ENCODE measurements around the gene MED23.

MED23 gene

DNA sequence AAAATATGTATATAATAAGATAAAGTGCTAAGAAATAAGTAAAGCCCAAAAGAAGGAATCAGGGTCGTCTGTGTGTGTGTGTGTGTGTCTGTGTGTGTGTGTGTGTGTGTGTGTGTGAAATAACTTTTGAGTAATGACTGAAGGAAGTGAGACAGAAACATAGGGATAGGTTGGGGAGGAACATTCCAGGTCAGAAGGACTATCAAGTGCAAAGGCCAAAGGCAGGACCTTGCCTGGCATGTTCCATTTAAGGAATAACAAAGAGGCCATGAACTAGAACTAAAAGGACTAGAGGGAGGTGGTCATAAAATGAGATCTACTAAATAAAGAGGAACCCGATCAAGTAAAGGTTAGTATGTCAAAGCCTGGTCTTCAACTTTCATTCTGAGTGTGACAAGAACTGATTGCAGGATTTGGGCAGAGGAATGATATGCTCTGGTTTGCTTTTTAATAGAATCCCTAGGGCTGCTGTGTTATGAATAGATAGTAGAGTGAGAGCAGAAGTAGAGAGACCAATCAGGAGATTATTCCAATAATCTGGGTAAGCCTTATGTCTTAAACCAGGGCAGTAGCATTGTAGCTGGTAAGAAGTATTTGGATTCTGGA, 15.9 kb upstream of the MED23 start:
- in situ Hi-C loops (cut with HindIII; ENCODE audit: low pct_ligation_motif_present, low pct_unique_long_range_greater_than_20kb, low sequenced_read_pairs), result no loop called here
- no peak for DNase-seq

DNA sequence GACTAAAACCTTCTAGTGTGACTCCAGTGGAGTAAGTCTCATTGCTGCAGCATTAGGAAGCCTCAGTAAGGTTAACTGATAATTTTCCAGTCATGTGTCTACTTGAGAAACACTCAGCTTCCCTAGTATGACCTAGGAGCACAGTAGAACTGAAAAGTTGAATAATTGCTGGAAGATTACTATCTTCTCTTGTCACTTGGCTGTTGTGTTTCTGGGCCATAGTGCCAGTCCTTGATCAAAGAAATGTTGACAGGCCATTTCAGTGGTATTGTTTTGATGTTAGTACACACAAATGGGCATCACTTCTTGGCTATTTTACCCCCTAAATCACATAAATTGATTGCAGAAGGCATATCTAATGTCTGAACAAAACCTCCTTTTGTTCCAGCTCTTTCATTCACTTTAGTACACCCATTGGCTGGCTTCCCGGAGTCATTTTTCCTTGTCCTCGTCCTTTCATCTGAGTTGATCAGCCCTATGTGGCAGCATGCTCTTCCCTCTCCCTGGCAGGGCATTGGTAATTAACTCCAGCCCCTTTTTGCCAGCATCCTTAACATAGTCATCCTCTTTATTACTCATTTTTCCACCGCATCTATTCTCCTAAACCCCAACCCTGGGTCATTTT, 15.1 kb upstream of the MED23 start:
- in situ Hi-C loops (cut with HindIII; ENCODE audit: low pct_ligation_motif_present, low pct_unique_long_range_greater_than_20kb, low sequenced_read_pairs), result no loop called here
- no peak for DNase-seq

DNA sequence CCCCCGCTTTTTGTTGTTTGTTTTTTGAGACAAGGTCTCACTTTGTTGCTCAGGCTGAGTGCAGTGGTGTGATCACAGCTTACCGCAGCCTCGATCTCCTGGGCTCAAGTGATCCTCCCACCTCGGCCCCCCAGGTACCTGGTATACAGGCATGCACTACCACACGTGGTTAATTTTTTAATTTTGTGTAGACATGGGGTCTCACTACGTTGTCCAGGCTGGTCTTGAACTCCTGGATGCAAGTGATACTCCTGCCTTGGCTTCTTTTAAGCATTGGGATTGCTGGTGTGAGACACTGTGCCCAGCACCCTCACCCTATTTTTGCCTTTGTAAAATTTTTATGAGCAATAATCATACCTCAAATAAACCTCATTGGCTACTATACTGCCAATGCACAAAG, 14.5 kb upstream of the MED23 start:
- in situ Hi-C loops (cut with HindIII; ENCODE audit: low pct_ligation_motif_present, low pct_unique_long_range_greater_than_20kb, low sequenced_read_pairs), result no loop called here
- DNase-seq, result no peak

DNA sequence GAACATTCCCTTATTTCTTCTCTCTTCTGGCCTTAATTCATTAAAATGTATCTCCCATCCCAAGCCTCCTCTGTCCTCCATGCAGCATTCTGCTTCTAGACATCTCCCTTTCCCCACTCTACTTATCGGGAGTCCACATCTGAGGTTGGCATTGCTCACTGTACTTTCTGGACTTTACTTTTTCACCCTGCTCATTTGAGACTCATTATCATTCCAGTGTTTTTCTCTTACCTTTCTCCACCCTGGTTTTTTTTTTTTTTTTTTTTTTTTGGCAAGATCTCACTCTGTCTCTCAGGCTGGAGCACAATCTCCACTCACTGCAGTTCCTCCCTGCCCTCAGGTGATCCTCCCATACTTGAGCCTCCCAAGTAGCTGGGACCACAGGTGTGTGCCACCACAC, 13.5 kb upstream of the MED23 start:
- no peak for DNase-seq
- in situ Hi-C loops (cut with HindIII; ENCODE audit: low pct_ligation_motif_present, low pct_unique_long_range_greater_than_20kb, low sequenced_read_pairs), result no loop called here

DNA sequence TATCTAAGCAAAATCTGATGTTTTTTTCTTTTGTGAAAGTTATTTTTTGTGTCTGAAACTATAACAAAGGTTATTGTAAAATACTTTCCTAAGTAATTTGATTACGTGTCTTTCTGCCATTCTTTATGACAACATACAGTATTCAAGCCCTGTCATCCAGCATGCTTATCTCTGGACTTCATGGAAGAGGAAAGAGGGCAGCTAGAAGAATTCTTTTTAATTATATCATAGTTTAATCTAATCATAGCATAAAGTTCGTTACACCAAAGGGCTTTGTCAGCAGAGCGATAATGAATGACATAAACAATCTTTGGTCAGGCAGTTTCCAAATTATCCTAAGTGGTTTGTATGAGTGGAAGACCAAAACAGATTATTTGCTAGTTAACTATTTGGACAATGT, 12.5 kb upstream of the MED23 start:
- no peak for DNase-seq
- in situ Hi-C loops (cut with HindIII; ENCODE audit: low pct_ligation_motif_present, low pct_unique_long_range_greater_than_20kb, low sequenced_read_pairs), result no loop called here

GRCh38 chr6:131640100-131640499, 12.1 kb upstream of the MED23 start:
- in situ Hi-C loops (cut with HindIII; ENCODE audit: low pct_ligation_motif_present, low pct_unique_long_range_greater_than_20kb, low sequenced_read_pairs), result no loop called here
- DNase-seq, result no peak

DNA sequence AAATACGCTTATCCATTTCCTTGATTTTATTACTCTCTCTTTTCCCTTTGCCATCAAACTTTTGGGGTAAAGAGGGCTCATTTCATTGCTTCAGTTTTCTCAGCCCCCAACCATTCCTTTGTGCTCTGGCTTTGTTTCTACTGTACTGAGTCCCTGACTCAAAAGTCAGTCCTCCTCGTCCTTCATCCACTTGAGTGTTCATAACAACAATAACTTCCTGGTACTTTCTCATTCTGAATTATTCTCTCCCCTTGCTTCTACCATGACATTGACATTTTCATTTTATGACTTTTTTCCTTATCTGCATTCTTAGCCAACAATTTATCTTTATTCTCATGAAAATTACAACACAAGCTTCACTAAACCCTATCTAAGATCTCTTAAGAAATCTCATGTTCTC, 10.0 kb upstream of the MED23 start:
- DNase-seq, result no peak
- in situ Hi-C loops (cut with HindIII; ENCODE audit: low pct_ligation_motif_present, low pct_unique_long_range_greater_than_20kb, low sequenced_read_pairs), result no loop called here

GRCh38 chr6:131636880-131637792, 9.1 kb upstream of the MED23 start, which contains the start of gene ENPP3:
Gene ENPP3 (plus strand): TSS chr6:131637302. CDS start chr6:131637385, 83 bp downstream.
- DNase-seq, result peak; percentile 53
- in situ Hi-C loops (cut with HindIII; ENCODE audit: low pct_ligation_motif_present, low pct_unique_long_range_greater_than_20kb, low sequenced_read_pairs), result no loop called here

DNA sequence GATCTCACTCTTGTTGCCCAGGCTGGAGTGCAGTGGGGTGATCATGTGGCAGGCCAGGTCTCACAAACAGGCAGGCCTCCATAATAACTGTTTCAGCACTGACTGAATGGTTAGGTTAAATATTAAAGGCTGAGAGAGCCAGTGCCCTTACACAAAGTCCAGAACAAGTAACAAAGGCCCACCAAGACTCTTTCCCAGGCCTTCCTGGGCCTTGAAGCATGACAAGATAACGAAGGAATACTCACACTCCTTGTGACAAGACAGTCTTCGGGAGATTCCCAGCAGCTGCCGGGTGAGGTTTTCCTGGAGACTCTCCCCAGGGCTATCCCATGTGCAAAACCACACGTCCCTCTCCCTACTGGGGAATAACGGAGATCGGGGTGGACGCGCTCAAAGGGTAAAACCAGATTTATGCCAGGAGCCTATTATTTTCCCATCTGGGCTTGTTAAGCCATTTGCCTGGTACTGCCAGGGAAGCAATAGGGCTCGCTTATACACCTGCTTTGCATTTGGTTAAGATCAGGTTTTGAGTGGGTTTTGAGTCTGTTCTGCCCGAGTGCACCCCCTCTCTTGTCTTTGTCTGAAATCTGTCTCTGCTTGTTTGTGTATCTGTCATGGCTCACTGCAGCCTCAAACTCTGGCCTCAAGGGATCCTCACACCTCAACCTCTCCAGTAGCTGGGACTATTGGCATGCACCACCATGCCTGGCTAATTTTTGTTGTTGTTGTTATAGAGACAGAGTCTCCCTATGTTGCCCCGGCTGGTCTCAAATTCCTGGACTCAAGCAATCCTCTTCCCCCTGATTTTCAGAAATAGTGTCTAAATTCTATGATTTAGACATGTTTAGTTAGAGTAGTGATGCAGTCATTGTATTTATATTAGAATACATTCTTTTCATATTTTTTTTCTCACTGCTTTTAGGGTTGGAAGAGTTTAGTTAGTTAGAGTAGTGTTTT, 7.6 kb upstream of the MED23 start:
- in situ Hi-C loops (cut with HindIII; ENCODE audit: low pct_ligation_motif_present, low pct_unique_long_range_greater_than_20kb, low sequenced_read_pairs), result no loop called here
- peak; percentile 46 for DNase-seq

- no peak for DNase-seq
- in situ Hi-C loops (cut with HindIII; ENCODE audit: low pct_ligation_motif_present, low pct_unique_long_range_greater_than_20kb, low sequenced_read_pairs), result no loop called here
These were observed 3.7 kb upstream of the MED23 start for GRCh38 chr6:131631625-131632289.

- in situ Hi-C loops (cut with HindIII; ENCODE audit: low pct_ligation_motif_present, low pct_unique_long_range_greater_than_20kb, low sequenced_read_pairs), result no loop called here
- DNase-seq, result no peak
These were observed 1.6 kb upstream of the MED23 start for GRCh38 chr6:131629651-131630050.

GRCh38 chr6:131628726-131629125, 684 bp upstream of the MED23 start:
- in situ Hi-C loops (cut with HindIII; ENCODE audit: low pct_ligation_motif_present, low pct_unique_long_range_greater_than_20kb, low sequenced_read_pairs), result no loop called here
- no peak for DNase-seq

- in situ Hi-C loops (cut with HindIII; ENCODE audit: low pct_ligation_motif_present, low pct_unique_long_range_greater_than_20kb, low sequenced_read_pairs), result no loop called here
- DNase-seq, result no peak
These were observed 12.8 kb downstream of the MED23 start for GRCh38 chr6:131615275-131615674.

DNA sequence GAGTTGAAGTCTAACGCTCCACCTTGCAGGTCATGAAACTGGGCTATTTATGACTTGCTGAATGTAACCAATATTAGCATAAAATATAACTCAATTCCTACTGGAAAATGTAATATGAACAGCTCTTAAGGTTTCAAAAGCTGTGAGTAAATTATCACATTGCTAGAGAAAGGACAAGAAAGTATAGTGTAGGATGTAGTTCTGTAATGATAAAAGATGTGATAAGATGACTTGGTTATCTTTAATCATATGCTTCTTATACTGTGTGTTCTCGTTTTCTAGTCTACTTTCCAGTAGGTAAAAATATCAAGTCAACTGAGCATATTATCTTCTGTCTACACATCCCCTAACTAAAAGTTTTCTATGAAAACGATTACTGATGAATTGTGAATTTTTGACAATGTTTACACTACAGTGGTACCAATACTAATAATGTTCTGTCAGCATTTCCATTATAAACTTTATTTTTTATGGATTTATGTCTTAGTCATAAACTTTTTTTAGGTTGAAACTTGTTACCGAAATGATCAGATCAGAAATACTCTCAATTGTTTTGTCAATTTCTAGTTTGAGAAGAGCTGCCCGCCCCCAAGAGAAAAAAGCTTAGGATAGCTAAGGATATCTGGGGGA, 14.6 kb downstream of the MED23 start:
- in situ Hi-C loops (cut with HindIII; ENCODE audit: low pct_ligation_motif_present, low pct_unique_long_range_greater_than_20kb, low sequenced_read_pairs), result no loop called here
- no peak for DNase-seq

DNA sequence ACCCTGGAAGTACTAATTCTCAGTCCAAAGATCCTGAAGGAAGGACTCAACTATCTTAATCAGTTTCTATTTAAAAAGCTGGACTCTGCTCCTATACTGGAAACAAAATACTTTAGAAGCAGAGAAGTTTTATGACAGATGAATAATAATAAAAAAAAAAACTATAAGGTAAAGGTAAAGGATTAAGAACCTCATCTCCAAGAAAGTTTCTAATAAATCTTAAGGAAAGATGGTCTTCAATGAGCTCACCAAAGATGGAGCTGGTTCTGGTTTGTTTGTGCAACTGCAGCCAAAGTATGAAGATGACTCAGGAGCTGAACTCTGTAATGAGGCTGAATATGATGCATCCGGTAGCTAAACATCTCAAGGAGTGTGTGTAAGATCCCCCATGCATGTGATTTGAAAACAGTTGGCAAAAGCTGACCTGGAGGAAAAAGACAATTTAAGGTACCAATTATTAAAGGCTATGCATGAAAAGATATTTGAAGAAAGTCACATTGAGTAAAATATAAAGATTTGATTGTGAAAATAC, 25.2 kb downstream of the MED23 start:
- DNase-seq, result peak; percentile 47
- in situ Hi-C loops (cut with HindIII; ENCODE audit: low pct_ligation_motif_present, low pct_unique_long_range_greater_than_20kb, low sequenced_read_pairs), result no loop called here

DNA sequence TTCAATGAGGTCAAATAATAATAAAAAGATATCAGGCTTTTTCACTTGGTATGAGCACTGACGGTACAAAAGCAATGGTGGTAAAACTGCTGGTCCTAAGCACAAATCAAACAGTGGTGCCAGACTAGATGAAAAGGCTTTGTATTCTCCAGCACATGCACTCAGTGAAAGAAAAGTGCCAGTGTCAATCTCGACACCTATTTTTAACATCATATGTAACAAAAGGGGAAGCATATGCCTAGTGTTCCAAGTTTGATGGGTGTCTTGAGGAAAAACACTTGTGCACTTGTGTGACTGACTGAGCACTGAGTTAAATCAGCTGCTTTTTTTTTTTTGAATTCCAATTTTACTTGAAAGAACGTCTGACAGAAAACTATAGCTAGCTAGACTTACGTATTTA, 27.3 kb downstream of the MED23 start:
- in situ Hi-C loops (cut with HindIII; ENCODE audit: low pct_ligation_motif_present, low pct_unique_long_range_greater_than_20kb, low sequenced_read_pairs), result no loop called here
- no peak for DNase-seq

GRCh38 chr6:131597446-131597845, 30.6 kb downstream of the MED23 start:
- in situ Hi-C loops (cut with HindIII; ENCODE audit: low pct_ligation_motif_present, low pct_unique_long_range_greater_than_20kb, low sequenced_read_pairs), result no loop called here
- peak; percentile 7 for DNase-seq
